HL-60/S4 (cell line): ENCODE data around the gene CPNE9.

Experiments
- in situ Hi-C: fragments of 300-500 bp; cut with MboI; formaldehyde crosslinking; loops from 2 replicates; pipeline ENCODE4 v1.14.3; 2022; ENCODE audit warnings: low sequenced_read_pairs

Gene CPNE9, protein sequence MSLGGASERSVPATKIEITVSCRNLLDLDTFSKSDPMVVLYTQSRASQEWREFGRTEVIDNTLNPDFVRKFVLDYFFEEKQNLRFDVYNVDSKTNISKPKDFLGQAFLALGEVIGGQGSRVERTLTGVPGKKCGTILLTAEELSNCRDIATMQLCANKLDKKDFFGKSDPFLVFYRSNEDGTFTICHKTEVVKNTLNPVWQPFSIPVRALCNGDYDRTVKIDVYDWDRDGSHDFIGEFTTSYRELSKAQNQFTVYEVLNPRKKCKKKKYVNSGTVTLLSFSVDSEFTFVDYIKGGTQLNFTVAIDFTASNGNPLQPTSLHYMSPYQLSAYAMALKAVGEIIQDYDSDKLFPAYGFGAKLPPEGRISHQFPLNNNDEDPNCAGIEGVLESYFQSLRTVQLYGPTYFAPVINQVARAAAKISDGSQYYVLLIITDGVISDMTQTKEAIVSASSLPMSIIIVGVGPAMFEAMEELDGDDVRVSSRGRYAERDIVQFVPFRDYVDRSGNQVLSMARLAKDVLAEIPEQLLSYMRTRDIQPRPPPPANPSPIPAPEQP

DNA sequence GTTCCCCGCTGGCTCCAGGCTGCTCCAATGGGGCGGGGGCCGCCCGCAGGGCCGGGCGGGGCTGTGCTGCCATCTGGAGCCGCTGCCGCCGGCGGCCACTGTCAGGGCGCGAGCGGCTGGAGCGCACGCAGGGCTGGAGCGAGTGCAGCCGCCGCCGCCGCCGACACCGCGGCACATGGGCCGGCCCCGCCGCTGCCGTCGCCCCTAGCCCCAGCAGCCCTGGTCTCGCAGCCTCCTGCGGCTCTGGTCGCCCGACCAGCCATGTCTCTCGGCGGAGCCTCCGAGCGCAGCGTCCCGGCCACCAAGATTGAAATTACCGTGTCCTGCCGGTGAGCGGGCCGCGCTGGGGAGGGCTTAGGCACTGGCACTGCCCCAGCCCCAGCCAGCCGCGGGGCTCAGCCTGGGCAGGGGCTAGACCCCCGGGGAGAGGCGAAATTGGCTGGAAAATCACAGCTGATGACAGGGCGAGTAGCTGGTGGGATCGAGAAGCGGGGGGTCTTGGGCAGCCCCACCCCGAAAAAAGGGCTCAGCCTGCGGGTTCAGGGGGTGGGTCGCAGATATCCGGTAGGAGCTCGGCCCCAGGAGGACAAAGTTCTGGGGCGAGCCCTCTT, at the start of gene CPNE9:
Gene CPNE9, plus strand, starts transcription at position 98 of the 611 bp plus-strand sequence. Its CDS starts 164 bp downstream, at position 262.
- in situ Hi-C loops, result no loop called here

DNA sequence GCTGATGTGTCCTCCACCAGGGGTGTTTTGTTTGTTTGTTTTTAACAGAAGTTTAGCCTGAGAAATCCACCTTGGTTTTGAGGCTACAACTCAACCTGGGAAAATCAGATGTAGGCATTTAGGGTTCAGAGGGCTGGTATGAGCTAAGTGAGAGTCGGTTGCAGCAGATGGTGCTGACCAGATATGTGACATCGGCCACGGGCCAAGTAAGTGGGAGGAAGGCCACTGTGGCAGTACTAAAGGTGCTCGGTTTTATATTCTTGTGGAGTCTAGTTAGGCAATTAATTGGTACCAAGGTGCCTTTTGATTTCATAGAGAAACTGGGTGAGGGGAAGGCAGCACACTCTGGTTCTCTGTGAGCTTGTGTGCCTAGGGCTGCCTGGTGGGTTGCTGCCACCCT, 43.8 kb upstream of the CPNE9 start:
- in situ Hi-C loops, result loop anchor here (25.0 kb wide), 1 partner anchor 298 kb away; the partner anchor contains the start of gene THUMPD3

DNA sequence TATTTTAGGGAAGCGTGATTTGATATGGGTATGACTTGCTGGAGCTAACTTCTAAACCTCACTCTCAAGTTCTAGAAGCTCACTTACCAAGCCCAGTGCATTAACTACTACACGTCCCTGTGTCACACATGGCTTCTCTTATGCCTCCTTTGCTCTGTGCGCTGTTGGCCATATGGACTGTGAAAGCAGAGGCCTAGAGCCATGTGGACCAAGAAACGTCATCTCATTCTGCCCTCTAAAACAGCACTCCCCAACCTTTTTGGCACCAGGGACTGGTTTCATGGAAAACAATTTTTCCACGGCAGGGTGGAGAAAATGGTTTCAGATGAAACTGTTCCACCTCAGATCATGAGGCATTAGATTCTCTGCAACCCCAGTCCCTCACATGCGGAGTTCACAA, 42.7 kb upstream of the CPNE9 start:
- in situ Hi-C loops, result loop anchor here (25.0 kb wide), 1 partner anchor 299 kb away; the partner anchor contains the start of gene THUMPD3

DNA sequence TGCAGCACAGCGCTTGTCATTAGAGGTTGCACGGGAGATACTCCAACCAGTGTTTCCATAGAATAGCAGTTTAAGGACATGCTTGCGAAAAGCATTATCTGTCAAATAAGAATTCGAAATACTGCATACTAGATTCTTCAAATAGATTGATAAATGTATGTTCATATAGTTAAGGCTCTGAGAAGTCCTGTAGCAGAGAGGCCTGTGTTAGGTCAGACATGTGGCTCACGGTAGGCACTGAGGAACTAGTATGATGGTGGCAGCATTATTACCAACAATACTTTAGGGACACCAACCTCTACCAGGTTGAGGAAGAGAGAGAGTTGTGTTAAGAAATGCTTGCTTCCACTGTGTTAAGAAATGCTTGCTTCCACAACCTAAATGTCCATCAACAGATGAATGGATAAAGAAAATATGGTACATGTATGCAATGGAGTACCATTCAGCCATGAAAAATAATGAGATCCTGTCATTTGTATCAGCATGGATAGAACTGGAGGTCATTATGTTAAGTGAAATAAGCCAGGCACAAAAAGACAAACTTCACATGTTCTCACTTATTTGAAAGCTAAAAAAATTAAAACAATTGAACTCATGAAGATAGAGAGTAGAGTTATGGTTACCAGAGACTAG, 39.4 kb upstream of the CPNE9 start:
- in situ Hi-C loops, result loop anchor here (25.0 kb wide), 1 partner anchor 302 kb away; the partner anchor contains the start of gene THUMPD3

DNA sequence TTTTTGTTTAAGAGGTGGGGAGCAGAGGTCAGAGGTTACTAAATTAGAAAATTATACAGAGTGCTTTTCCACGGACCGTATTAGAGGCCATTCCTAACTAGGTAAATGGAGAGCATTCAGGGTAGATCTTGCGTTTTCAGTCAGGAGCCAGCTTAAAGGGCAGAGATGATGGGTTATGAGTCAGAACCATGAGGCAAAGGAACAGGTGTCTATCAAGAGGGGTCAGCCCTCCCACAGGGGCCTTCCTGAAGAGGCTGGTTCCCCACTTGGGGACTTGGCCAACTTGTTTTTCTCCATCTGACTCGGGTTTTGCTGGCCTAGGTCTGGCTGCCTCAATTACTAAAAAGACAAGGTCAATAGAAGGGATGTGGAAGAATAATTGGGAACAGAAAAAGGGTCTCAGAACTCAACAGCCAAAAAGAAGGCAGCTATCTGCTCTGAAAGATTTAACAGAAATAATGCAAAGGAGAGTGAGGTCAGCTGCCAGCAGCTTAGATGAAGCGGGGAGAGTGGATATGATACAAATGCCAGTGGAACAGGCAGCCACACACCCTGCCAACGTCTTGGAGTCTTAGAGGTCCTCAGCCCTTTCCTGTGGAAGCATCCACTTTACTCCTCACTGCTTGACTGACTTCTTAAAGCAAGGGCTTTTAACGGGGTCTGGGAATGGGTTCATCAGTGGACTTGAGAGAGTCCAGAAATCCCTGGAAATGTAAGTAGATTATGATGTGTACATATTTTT, 36.8 kb upstream of the CPNE9 start:
- in situ Hi-C loops, result loop anchor here (25.0 kb wide), 1 partner anchor 305 kb away; the partner anchor contains the start of gene THUMPD3

DNA sequence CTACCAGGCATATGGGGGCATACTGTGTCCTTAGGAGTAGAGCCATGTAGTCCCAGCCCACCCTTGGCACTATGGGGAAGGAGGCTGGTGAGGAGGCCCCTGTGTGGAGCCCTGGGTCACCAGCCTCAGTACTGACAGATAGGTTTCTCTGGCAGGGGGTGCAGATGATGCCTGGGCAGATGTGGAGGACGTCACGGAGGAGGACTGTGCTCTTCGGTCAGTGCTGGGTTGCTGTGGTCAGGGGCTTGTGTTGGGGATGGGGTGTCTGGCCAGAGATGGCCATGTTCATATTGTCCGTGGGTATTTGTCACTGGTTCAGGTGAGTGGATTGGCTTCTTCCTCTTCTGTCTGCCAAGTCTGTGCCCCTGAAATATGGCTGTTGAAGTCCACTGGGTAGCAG, 34.4 kb upstream of the CPNE9 start:
- in situ Hi-C loops, result loop anchor here (25.0 kb wide), 1 partner anchor 307 kb away; the partner anchor contains the start of gene THUMPD3

DNA sequence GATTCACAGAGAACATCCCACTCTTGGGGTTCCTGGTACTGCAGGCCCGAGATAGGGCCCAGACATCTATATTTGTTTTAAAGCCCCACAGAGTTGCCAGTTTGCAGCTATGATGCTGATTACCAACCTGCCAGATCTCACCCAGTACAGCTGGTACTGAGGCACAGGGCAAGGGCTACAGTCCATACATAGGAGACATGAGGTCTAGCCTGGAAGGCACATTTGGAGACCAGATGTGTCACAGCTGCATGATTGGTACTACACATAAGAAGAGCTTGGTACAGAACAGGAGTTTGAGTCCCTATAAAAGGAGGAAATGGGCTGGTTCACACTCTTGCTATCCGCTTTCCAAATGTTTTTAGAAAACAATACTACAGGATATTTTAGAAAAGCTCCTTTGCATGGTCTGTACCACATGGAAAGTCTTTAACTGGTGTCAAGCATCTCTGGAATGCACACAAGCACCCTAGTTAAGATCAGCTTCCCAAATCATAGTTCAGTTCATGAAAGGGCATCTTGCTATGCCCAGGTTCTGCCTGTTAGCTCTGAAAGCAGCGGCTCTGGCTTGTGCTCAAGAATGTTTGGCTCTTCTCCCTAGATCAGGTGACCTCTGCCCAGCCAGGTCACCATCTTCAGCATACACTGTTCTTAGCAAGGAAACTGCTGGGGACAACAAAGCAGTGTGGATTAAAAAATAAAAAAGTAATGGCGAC, 33.8 kb upstream of the CPNE9 start:
- in situ Hi-C loops, result loop anchor here (25.0 kb wide), 1 partner anchor 308 kb away; the partner anchor contains the start of gene THUMPD3

DNA sequence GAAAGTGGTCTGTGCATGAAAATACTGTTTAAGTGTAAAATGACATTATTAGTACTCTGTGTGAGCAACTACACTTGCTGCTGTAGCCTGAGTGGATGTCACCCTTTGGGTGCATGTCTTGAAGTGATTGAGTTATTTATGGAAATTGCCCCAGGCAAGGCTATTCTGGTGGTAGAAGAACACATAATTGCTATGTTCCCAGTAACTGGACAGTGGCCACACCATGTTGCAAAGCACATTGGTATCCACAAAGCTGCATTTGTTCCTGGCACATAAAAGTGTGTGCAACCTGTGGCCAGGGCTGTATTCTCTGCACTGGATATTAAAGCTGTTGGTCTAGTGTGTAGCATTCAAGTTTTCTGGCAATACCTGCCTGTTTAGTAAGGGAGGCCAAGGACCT, 30.6 kb upstream of the CPNE9 start:
- in situ Hi-C loops, result loop anchor here (25.0 kb wide), 1 partner anchor 311 kb away; the partner anchor contains the start of gene THUMPD3

DNA sequence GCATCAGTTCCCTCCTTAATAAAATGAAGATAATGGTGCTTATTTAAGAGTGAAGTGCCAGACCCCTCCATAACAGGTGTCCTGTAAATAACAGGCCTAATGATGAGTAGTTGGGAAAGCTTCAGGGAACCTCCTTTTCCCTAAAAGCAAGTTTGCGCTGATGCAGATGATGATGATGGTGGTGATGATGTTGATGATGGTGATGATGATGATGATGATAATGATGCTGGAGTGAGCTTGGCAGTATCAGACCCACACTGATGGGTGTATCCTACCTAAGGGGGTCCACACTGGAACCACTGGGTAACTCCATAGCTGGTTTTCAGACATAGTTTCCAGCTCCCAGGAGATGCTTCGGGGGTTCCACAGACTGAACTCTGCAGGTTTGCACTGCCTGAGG, 29.9 kb upstream of the CPNE9 start:
- in situ Hi-C loops, result loop anchor here (25.0 kb wide), 1 partner anchor 311 kb away; the partner anchor contains the start of gene THUMPD3

DNA sequence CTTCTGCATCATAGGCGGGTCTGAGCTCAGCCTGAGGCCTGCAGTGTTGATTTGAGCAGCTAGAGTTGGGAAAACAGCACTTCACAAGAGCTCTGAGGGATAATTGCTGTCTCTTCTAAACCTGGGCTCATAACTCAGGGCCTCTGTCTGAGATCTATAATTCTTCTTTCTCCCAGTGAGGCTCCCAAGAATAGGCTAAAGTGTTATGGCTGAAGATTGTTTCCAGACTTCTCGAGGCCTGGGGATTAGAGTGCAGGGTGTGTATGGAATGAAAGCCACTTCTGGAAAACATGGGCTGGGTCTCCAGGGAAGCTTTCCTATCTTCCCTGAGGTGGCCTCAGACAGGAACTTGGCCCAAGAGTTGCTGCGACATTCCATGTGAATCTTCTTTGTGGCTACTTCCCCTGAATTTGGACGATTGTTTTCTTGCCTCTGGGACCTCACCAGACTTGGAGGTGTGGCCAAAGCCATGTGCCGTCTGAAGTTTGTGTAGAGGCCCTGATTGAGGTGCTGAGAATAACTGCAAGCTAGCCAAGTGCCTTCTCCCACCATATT, 27.8 kb upstream of the CPNE9 start:
- in situ Hi-C loops, result loop anchor here (25.0 kb wide), 1 partner anchor 1061 kb away; no protein-coding TSS in a partner anchor

DNA sequence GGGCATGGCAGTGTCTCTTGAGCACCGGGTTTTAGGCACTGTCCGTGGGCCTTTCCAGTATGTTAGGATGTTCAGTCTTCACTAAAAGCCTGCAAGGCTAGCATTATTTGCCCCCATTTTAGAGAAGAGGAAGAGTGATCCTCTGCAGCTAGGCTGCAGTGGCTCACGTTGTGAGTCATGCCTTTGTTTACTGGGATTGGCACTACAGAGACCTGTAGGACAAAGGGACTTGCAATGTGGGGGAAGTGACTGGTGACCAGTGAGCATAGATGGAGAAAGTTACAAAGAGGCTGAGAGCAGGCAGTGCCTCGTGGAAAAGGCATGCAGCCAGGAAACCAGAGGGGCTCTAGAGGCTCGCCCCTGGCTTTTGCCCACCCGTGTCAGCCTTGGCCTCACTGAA, 26.8 kb upstream of the CPNE9 start:
- in situ Hi-C loops, result loop anchor here (25.0 kb wide), 1 partner anchor 1061 kb away; no protein-coding TSS in a partner anchor

DNA sequence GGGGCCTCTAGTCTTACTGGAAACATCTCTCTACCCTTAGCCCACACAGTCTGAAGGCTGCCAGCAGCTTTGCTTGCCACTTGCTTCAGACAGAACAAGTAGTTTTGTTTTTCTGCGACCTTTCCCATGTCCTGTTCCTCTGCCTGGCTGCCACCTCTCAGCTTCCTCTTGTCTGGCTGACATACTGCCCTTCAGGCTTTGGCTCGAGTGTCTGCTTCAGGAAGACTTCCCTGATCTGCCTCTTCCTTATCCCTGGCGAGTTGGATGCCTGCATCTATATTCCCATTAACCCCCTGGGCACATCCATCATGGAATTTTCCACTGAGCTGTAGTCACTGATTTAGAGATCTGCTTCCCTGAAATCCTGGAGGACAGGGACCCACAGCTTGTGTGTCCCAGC, 25.1 kb upstream of the CPNE9 start:
- in situ Hi-C loops, result loop anchor here (25.0 kb wide), 1 partner anchor 1059 kb away; no protein-coding TSS in a partner anchor

DNA sequence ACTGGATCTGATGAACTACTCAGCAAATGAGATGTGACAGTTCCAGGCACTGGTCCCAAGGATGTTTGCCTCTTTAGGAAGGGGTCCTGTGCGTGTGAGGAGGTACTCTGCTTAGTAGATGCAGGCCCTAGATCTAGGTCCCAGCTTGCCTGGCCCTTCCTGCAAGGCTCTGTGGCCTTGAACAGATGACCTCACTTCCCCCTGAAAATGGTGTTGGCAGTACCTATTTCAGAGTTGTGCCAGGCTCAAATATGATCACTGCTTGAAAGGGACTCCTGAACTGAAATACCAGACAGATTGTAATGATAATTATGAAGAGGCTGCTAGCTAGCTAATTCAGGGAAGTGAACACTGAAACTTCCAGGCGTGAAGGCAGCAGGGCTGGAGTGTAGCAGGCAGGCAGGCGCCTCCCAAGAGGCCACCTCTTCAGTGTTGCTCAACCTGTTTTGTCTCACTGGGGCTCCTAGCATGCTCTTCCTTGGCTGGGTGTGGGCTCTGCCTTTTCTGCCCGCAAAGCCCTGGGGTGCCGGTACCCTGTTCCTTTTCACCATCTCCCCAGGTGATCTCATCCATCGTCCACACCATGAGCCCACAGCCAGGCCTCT, 24.1 kb upstream of the CPNE9 start:
- in situ Hi-C loops, result loop anchor here (25.0 kb wide), 1 partner anchor 1058 kb away; no protein-coding TSS in a partner anchor

DNA sequence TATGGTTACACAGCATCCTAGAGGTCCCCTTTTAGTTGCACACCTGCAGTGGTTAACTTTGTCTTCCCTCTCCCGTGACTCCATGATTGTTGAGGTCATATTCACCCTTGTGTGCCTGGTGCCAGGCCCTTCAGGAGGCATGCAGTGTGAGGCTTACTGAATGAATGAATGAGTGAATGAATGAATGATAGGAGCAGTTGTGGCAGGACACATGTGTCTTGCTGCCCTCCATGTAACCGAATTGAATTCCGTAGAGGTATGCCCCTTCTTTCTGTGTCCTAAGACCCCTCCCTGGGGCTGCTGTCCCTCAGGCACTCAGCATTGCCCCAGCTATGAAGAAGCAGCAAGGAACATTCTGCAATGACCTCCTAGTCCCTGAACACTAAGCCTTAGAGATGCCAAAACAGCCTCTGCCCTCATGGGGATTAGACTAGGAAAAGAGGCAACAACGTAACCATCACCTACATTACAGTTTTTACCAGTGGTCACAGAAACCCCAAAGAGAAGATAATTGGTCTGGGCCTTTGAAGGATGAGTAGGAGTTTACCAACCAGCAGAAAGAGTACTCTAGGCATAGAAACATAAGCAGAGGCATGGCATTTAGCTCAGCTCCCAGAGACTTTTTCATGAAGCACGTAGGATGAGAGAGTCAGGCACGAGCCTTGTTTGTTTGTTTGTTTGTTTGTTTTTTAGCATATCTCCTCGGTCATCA, 22.5 kb upstream of the CPNE9 start:
- in situ Hi-C loops, result loop anchor here (25.0 kb wide), 1 partner anchor 1056 kb away; no protein-coding TSS in a partner anchor

DNA sequence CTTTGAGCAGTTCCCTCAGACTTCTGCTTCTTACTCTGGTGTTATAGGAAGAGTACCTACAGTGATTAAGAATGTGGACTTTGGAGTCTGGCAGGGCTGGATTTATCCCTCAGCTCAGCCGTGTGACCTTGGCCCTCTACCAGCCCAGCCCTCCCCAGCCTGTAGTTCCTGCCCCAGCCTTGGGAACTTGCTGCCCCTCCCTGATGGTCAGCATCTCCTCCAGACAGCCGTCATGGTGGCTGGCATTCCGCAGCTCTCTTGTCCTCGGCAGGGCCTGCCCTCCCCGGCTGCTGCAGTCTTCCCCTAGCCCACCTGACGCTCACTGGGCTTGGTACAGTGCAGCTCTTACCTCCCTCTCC, 21.9 kb upstream of the CPNE9 start:
- in situ Hi-C loops, result loop anchor here (25.0 kb wide), 1 partner anchor 1056 kb away; no protein-coding TSS in a partner anchor

DNA sequence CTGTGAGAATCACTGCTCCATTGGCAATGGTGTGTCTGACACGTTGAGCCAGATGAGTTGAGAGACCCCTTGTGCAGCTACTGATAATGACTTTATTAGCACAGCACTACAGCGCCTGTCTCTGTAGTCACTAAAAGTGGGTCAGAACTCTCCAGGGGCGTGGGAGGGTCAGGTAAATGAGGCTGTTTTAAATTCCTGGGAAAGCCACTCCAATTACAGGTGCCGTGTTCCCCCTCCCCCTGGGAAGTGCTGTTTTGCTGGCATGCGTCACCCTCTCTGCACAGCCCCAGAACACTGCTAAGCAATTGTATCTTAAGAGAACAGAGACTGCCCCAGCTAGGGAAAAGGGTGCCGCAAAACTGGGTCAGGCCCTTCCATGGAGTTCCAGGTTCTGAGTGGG, 21.5 kb upstream of the CPNE9 start:
- in situ Hi-C loops, result loop anchor here (25.0 kb wide), 1 partner anchor 1055 kb away; no protein-coding TSS in a partner anchor

DNA sequence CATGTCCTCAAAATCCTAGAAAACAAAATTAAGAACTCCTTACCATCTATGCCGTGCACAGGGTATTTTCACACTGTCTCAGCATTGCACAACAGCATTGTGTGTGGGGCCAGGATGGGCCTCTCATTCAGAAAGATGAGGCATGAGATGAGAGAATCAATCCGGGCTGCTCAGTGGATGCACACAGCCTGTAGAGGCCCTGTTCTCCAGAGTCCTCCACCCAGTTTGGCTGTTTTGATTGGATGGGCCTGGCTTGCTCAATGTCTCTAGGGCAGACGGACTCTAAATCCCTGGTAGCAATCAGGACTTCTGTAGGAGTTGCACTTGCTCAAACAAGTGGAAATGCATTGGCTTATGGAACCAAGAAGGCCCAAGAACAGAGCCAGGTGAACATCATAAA, 20.2 kb upstream of the CPNE9 start:
- in situ Hi-C loops, result loop anchor here (25.0 kb wide), 1 partner anchor 1054 kb away; no protein-coding TSS in a partner anchor
